Gastroesophageal sphincter (tissue), 3 donors: Measurements from ENCODE around the gene SLC35E2B.
"Not testable (repeated sequence)": the region's sequence is repeated elsewhere in the genome, so short reads cannot be mapped to it uniquely, and the experiment has no call there.

ENCODE experiments used
- EP300 ChIP-seq: sonication (generic); formaldehyde crosslinking; IDR thresholded peaks from one replicate; pipeline ENCODE4 v1.6.1; 2017; ENCODE audit warnings: antibody characterized with exemption, mild to moderate bottlenecking
- POLR2AphosphoS5 ChIP-seq: sonication (generic); formaldehyde crosslinking; IDR thresholded peaks from one replicate; pipeline ENCODE4 v1.6.1; 2017; ENCODE audit warnings: antibody characterized with exemption
- TF ChIP-seq, protein P1 (sequence below), 4 experiments: fragments of 200-600 bp in 2 of 4; fragments of 450-650 bp in 2 of 4; sonication (generic) in 1 of 4; IDR thresholded peaks; one replicate each; pipeline ENCODE4 v1.5.1; 2017 to 2019; ENCODE audit warnings: antibody characterized with exemption in 4 of 4, mild to moderate bottlenecking in 2 of 4, moderate library complexity in 2 of 4

GRCh38 chr1:1675218-1675617 is 17.4 kb downstream of the SLC35E2B start:
- TF ChIP-seq EP300, POLR2AphosphoS5: not testable (repeated sequence)
- TF ChIP-seq, protein P1, sequence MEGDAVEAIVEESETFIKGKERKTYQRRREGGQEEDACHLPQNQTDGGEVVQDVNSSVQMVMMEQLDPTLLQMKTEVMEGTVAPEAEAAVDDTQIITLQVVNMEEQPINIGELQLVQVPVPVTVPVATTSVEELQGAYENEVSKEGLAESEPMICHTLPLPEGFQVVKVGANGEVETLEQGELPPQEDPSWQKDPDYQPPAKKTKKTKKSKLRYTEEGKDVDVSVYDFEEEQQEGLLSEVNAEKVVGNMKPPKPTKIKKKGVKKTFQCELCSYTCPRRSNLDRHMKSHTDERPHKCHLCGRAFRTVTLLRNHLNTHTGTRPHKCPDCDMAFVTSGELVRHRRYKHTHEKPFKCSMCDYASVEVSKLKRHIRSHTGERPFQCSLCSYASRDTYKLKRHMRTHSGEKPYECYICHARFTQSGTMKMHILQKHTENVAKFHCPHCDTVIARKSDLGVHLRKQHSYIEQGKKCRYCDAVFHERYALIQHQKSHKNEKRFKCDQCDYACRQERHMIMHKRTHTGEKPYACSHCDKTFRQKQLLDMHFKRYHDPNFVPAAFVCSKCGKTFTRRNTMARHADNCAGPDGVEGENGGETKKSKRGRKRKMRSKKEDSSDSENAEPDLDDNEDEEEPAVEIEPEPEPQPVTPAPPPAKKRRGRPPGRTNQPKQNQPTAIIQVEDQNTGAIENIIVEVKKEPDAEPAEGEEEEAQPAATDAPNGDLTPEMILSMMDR (IDR thresholded peaks at IDR 0.05) = not testable (repeated sequence)
